NCI-H748 (cell line): ENCODE measurements around the gene PROSER2.

Experiments used
- DNase-seq: peaks from one replicate; lab custom pipeline; 2025; ENCODE audit not compliant: unreplicated experiment; lab: John Stamatoyannopoulos, UW

Gene PROSER2

GRCh38 chr10:11901833-11902475 is 78.8 kb downstream of the PROSER2 start:
- no peak for DNase-seq

- no peak for DNase-seq
Measured at GRCh38 chr10:11902646-11903045, 79.5 kb downstream of the PROSER2 start.

GRCh38 chr10:11906714-11907113 is 83.6 kb downstream of the PROSER2 start:
- DNase-seq: no peak

- DNase-seq: no peak
Measured at GRCh38 chr10:11907914-11908313, 84.8 kb downstream of the PROSER2 start.

GRCh38 chr10:11908536-11908935 is 85.4 kb downstream of the PROSER2 start:
- DNase-seq: no peak

- DNase-seq: no peak
Measured at GRCh38 chr10:11908991-11909390, 85.8 kb downstream of the PROSER2 start.

GRCh38 chr10:11909618-11910017 is 86.5 kb downstream of the PROSER2 start:
- no peak for DNase-seq

- DNase-seq: no peak
Measured at GRCh38 chr10:11910102-11910501, 86.9 kb downstream of the PROSER2 start.

- no peak for DNase-seq
Measured at GRCh38 chr10:11913079-11913641, 90.0 kb downstream of the PROSER2 start.

- no peak for DNase-seq
Measured at GRCh38 chr10:11918384-11918783, 95.2 kb downstream of the PROSER2 start.

GRCh38 chr10:11919271-11919670 is 96.1 kb downstream of the PROSER2 start:
- no peak for DNase-seq
